Colonic mucosa (tissue), 4 donors: Measurements from ENCODE around the gene CTSS. TPM values are rescaled to one million over a fixed set of nuclear protein-coding genes. Genes with fewer than 3 reads are reported as not detected.
"Not testable (repeated sequence)": the region's sequence is repeated elsewhere in the genome, so short reads cannot be mapped to it uniquely, and the experiment has no call there.

ENCODE experiments used
- DNase-seq: peaks from one replicate; pipeline ENCODE4 v3.0.0-alpha.2; 2020
- H3K27ac ChIP-seq: fragments of 200-600 bp; one replicate; pipeline ENCODE4 v1.8.0; 2021
- H3K27me3 ChIP-seq: fragments of 200-600 bp; one replicate; pipeline ENCODE4 v1.8.0; 2021
- H3K36me3 ChIP-seq: fragments of 200-600 bp; one replicate; pipeline ENCODE4 v1.8.0; 2021
- H3K4me1 ChIP-seq: fragments of 200-600 bp; one replicate; pipeline ENCODE4 v1.8.0; 2021; ENCODE audit warnings: mild to moderate bottlenecking
- H3K4me3 ChIP-seq: fragments of 200-600 bp; one replicate; pipeline ENCODE4 v1.8.0; 2021
- H3K9ac ChIP-seq, 2 donors: one replicate each; pipeline ENCODE4 v1.7.0; 2013; ENCODE audit warnings: control low read depth in 2 of 2, low read depth in 2 of 2, low read length in 2 of 2
- H3K9me3 ChIP-seq: fragments of 200-600 bp; one replicate; pipeline ENCODE4 v1.8.0; 2021
- intact Hi-C: fragments of 100-400 bp; cut with DNase I; formaldehyde crosslinking; loops from one replicate; pipeline ENCODE4 v1.14.1; 2022
- total RNA-seq, 2 donors: library from RNA; stranded (reverse); fragmentation: NEBNext Ultra II Directional in 1 of 2; extraction: Animal tissue kit (Norgen Biotek cat#: 25700) in 1 of 2; gene quantifications; one replicate each; pipeline ENCODE4 v1.2.1, GENCODE V29; 2021
- TF ChIP-seq, protein P1 (sequence below): fragments of 200-600 bp; IDR thresholded peaks from one replicate; pipeline ENCODE4 v1.8.0; 2022; ENCODE audit warnings: antibody characterized with exemption, mild to moderate bottlenecking
- donor health status: healthy.
- donor health status: DM: no; HTN: no; CAD: no.
- donor health status: DM: no; HTN: no; CAD: no.

CTSS gene
- total RNA-seq, 2 donors from 2014 or later: 210 to 554 TPM

DNA sequence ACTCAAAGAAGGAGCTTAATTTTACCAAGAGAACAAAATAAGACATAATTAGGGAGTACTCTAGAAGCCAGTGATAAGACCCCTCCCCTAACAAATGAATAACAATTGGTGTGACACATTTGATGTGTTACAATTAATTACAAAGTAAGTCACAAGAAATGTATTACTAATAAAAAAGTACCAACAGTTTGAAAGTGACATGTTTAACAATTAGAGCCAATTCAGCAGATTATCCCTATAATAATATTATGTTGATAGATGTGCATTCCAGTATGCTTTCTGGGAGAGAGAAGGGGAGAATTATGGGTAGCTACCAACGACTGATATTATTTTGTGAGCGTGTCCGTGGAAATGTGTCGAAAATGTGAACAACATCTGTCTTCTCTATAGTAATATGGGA, 23.4 kb upstream of the CTSS start:
- H3K9me3 ChIP-seq: no peaks in the 10 kb centered on the region
- no peaks in the 10 kb centered on the region for H3K4me1 ChIP-seq
- no peak overlapping the region for H3K4me3 ChIP-seq
- no peak overlapping the region for H3K27ac ChIP-seq
- no peak overlapping the region for H3K9ac ChIP-seq
- H3K27me3 ChIP-seq: no peaks in the 10 kb centered on the region
- TF ChIP-seq, protein P1, sequence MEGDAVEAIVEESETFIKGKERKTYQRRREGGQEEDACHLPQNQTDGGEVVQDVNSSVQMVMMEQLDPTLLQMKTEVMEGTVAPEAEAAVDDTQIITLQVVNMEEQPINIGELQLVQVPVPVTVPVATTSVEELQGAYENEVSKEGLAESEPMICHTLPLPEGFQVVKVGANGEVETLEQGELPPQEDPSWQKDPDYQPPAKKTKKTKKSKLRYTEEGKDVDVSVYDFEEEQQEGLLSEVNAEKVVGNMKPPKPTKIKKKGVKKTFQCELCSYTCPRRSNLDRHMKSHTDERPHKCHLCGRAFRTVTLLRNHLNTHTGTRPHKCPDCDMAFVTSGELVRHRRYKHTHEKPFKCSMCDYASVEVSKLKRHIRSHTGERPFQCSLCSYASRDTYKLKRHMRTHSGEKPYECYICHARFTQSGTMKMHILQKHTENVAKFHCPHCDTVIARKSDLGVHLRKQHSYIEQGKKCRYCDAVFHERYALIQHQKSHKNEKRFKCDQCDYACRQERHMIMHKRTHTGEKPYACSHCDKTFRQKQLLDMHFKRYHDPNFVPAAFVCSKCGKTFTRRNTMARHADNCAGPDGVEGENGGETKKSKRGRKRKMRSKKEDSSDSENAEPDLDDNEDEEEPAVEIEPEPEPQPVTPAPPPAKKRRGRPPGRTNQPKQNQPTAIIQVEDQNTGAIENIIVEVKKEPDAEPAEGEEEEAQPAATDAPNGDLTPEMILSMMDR: no peak
- no peak for DNase-seq
- no peaks in the 10 kb centered on the region for H3K36me3 ChIP-seq
- intact Hi-C loops: no loop called here

DNA sequence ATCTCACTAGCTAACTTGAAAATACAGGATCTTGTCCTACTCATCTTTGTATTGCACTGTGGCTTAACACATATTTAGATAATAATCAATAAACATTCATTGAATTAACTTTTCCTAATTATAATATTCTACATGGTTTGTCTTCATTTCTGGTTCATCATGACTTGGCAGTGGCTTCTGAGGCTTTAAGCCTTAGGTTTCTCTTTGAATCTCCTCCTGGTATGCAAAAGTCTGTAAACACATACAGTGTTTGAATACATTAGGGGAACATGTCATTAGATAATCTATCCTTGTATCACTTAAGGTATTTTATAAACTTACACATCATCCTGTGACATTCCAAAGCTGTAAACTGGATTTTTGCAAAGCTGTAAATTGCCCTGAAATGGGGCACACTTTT, 21.9 kb upstream of the CTSS start:
- TF ChIP-seq, protein P1: no peak
- intact Hi-C loops: no loop called here
- Histone ChIP-seq H3K9ac (no peak overlapping the region), H3K36me3 (no peaks in the 10 kb centered on the region), H3K9me3 (no peaks in the 10 kb centered on the region), H3K27ac (no peak overlapping the region), H3K4me3 (no peak overlapping the region), H3K4me1 (no peaks in the 10 kb centered on the region), H3K27me3 (no peaks in the 10 kb centered on the region)
- no peak for DNase-seq

DNA sequence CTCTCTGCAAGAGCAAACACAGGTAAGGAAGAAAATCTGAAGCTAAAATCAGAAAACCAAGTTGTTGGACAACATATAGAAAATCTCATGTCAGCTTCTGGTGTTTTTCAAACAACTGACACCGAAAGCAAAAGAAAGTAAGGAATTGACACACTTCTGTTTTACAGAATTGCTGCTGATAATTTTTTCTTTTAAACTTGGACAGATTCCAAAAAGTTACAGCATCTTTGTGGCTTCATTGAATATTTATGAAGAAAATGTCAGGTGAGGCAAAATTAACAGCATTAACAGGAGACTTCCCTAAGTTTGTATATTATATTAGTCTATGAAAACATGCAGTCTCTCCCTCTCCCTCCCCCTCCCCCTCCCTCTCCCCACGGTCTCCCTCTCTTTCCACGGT, 14.9 kb upstream of the CTSS start:
- TF ChIP-seq, protein P1: no peak
- Histone ChIP-seq H3K9ac (no peak overlapping the region), H3K4me3 (no peak overlapping the region), H3K27me3 (no peaks in the 10 kb centered on the region), H3K4me1 (no peaks in the 10 kb centered on the region), H3K36me3 (no peaks in the 10 kb centered on the region), H3K9me3 (no peaks in the 10 kb centered on the region), H3K27ac (no peak overlapping the region)
- intact Hi-C loops: no loop called here
- DNase-seq: no peak

DNA sequence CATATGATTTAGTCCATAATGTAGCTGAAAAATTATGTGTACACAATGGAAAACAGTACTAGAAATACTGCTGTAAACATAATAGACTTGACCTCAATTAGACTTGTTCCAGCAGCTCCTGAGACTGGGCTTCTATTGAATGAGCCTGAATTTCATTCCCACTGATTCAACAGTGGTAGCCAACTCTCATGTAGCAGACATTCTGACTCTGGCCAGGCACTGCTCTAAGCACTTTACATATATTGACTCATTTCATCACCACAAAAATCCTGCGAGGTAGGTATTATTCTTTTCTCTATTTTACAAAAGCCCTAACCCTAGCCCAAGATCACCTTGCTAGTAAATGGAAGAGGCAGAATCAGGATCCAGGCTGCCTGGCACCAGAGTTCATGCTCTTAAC, 12.8 kb upstream of the CTSS start:
- intact Hi-C loops: no loop called here
- TF ChIP-seq, protein P1: no peak
- Histone ChIP-seq H3K4me1 (no peaks in the 10 kb centered on the region), H3K27me3 (no peaks in the 10 kb centered on the region), H3K9me3 (no peaks in the 10 kb centered on the region), H3K9ac (no peak overlapping the region), H3K36me3 (no peaks in the 10 kb centered on the region), H3K4me3 (no peak overlapping the region), H3K27ac (no peak overlapping the region)
- no peak for DNase-seq

DNA sequence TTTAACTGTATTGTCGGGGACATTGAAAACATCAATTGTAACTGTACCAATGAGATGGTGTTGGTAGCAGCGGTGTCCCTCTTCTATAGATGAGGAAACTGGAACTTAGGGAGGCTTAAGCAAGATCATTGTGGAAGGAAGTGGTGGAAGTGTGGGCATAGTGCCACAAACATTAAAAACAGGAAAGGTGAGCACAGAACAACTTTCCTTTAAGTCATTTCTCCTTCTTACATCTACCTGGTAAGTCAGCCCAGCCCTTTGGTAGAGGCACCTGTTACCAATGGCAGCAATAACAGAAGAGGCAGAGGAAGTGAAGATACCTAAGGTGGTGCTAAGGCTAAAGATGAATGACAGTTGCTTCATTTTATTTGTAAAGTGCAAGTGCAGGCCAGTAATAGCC, 12.0 kb upstream of the CTSS start:
- H3K9ac ChIP-seq: no peak overlapping the region
- no peak for DNase-seq
- no peaks in the 10 kb centered on the region for H3K36me3 ChIP-seq
- intact Hi-C loops: no loop called here
- no peaks in the 10 kb centered on the region for H3K4me1 ChIP-seq
- no peaks in the 10 kb centered on the region for H3K27me3 ChIP-seq
- H3K4me3 ChIP-seq: no peak overlapping the region
- TF ChIP-seq, protein P1: no peak
- H3K9me3 ChIP-seq: no peaks in the 10 kb centered on the region
- H3K27ac ChIP-seq: no peak overlapping the region

DNA sequence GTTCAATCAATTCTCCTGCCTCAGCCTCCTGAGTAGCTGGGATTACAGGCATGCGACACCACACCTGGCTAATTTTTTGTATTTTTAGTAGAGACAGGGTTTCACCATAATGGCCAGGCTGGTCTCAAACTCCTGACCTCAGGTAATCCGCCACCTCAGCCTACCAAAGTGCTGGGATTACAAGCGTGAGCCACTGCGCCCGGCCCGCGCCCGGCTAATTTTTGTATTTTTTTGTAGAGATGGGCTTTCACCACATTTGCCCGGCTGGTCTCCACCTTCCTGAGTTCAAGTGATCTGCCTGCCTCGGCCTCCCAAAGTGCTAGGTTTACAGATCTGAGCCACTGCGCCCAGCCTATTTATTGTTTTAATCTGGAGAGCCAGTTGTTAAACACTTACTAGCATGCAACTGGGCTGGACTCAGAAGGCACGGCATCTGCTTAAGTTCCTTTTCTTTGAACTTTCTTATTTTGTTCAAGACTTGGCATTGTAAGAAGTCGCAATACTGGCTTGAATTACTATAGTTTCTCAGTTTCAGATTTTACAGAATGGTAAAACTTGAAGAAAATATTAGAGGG, 10.4 kb upstream of the CTSS start:
- intact Hi-C loops: not testable (repeated sequence)

More for the DNA sequence above, 10.4 kb upstream of the CTSS start:
- not testable (repeated sequence) for H3K36me3 ChIP-seq, H3K27ac ChIP-seq, H3K4me3 ChIP-seq, H3K4me1 ChIP-seq, H3K27me3 ChIP-seq, H3K9ac ChIP-seq, H3K9me3 ChIP-seq, DNase-seq
